Body of pancreas (tissue), 4 donors: ENCODE results near the gene ZEB2. TPM values are rescaled to one million over a fixed set of nuclear protein-coding genes. Genes with fewer than 3 reads are reported as not detected.

Experiments
- ATAC-seq: fragments of 150-250 bp; one replicate; pipeline ENCODE4 v1.9.1; 2016
- DNase-seq, 4 donors: peaks; one replicate each; pipeline ENCODE4 v3.0.0-alpha.2; 2019
- H3K27ac ChIP-seq, 4 donors: fragments of 200-600 bp; sonication (generic); 1 replicate in 3 of 4; 2 replicates in 1 of 4; pipeline versions ENCODE4 v1.5.1 to v1.6.1; 2016 to 2019; ENCODE audit warnings: mild to moderate bottlenecking in 1 of 4, mixed read lengths in 1 of 4, moderate library complexity in 1 of 4
- H3K27me3 ChIP-seq, 2 donors: fragments of 200-600 bp; sonication (generic); one replicate each; pipeline ENCODE4 v1.6.0; 2016; ENCODE audit warnings: mild to moderate bottlenecking in 1 of 2
- H3K36me3 ChIP-seq, 2 donors: fragments of 200-600 bp; sonication (generic); replicated peaks in 1 of 2; 2 replicates each; pipeline ENCODE4 v1.5.1; 2016; ENCODE audit warnings: low read depth in 2 of 2; ENCODE audit not compliant: insufficient read depth in 1 of 2
- H3K4me1 ChIP-seq: fragments of 200-600 bp; sonication (generic); one replicate; pipeline ENCODE4 v1.6.0; 2016
- H3K4me3 ChIP-seq, 2 donors: fragments of 200-600 bp; sonication (generic); 1 replicate in 1 of 2; 2 replicates in 1 of 2; pipeline ENCODE4 v1.5.1; 2016 to 2019
- H3K9me3 ChIP-seq, 3 donors: fragments of 200-600 bp; sonication (generic); 1 replicate in 2 of 3; 2 replicates in 1 of 3; pipeline ENCODE4 v1.5.1; 2016
- POLR2A ChIP-seq, 3 donors: fragments of 450-650 bp; IDR thresholded peaks; one replicate each; pipeline ENCODE4 v1.6.1; 2016; ENCODE audit warnings: antibody characterized with exemption in 3 of 3, mild to moderate bottlenecking in 2 of 3
- WGBS, 2 donors: methylation state at CpG; one replicate each; pipeline ENCODE4 v1.1.5; 2017; 5-methylcytosine and 5-hydroxymethylcytosine counted together
- intact Hi-C: fragments of 100-400 bp; cut with DNase I; formaldehyde crosslinking; loops from one replicate; pipeline ENCODE4 v1.15.1; 2023
- total RNA-seq, 2 donors: library from RNA; depleted of rRNA; stranded (reverse); fragments of >200 nt; gene quantifications; one replicate each; pipeline ENCODE4 v1.1.0, GENCODE V29; 2016
- TF ChIP-seq, protein P1 (sequence below), 7 experiments: fragments of 450-650 bp in 4 of 7; fragments of 200-600 bp in 3 of 7; sonication (generic) in 3 of 7; IDR thresholded peaks; one replicate each; pipeline ENCODE4 v1.5.1; 2016 to 2019; ENCODE audit warnings: antibody characterized with exemption in 7 of 7

ZEB2 gene
- total RNA-seq, 2 donors from 2014 or later: 18.5 to 24.6 TPM

DNA sequence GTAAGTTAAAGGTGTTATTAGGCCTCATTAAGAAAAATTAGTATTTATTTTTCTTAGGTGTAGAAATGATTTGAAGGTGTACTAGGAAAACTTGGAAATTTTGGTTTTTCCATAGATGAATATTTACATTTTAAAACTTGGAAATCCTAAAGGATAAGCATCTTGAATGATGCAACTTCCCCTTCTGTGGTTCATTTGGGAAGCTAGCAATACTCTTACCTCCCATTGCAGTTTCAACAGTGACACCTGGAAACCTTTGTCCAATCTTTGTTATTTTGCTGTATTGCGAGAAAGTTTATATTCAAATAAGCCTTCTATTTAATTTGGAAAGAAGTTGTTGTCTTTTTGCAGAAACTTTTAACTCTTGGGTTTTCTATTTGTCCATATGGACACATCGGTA lies 68.5 kb downstream of the ZEB2 start:
- DNase-seq (no peak), ATAC-seq (no peak)
- Histone ChIP-seq H3K4me1 (no peaks in the 10 kb centered on the region), H3K27ac (no peak overlapping the region), H3K36me3 (no peaks in the 10 kb centered on the region), H3K27me3 (no peaks in the 10 kb centered on the region), H3K4me3 (no peak overlapping the region), H3K9me3 (no peaks in the 10 kb centered on the region)
- intact Hi-C loops: no loop called here
- WGBS, 2 donors: 92 to 93% methylated on average over 2 of the region's 2 CpGs
- no peak for TF ChIP-seq POLR2A (IDR thresholded peaks at IDR 0.05)
- TF ChIP-seq, protein P1, sequence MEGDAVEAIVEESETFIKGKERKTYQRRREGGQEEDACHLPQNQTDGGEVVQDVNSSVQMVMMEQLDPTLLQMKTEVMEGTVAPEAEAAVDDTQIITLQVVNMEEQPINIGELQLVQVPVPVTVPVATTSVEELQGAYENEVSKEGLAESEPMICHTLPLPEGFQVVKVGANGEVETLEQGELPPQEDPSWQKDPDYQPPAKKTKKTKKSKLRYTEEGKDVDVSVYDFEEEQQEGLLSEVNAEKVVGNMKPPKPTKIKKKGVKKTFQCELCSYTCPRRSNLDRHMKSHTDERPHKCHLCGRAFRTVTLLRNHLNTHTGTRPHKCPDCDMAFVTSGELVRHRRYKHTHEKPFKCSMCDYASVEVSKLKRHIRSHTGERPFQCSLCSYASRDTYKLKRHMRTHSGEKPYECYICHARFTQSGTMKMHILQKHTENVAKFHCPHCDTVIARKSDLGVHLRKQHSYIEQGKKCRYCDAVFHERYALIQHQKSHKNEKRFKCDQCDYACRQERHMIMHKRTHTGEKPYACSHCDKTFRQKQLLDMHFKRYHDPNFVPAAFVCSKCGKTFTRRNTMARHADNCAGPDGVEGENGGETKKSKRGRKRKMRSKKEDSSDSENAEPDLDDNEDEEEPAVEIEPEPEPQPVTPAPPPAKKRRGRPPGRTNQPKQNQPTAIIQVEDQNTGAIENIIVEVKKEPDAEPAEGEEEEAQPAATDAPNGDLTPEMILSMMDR (IDR thresholded peaks at IDR 0.05): no peak

DNA sequence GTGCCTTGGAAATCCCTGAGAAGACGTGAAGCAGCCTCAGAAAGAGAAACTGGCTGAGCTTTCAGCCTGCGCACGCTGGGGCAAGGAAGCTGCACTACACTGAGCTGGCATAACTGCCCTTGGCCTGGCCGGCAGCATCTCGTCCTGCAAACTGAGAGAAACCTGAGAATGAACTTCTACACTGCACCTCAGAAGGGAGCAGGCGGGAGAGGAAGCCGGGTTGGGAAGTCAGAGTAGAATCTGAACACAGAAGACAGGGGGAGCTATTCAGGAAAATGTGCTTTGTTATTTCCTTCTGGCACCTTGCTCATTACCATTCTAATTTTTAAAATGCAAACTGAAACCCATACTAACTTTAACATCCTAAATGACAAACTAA lies 70.9 kb downstream of the ZEB2 start:
- Histone ChIP-seq H3K4me3 (no peak overlapping the region), H3K27me3 (no peaks in the 10 kb centered on the region), H3K36me3 (no peaks in the 10 kb centered on the region), H3K4me1 (no peaks in the 10 kb centered on the region), H3K27ac (no peak overlapping the region), H3K9me3 (no peaks in the 10 kb centered on the region)
- ATAC-seq (no peak), DNase-seq (no peak)
- intact Hi-C loops: no loop called here
- TF ChIP-seq POLR2A (IDR thresholded peaks at IDR 0.05): no peak
- TF ChIP-seq, protein P1 (IDR thresholded peaks at IDR 0.05): peak in 1 of 7 experiments; percentile 8
- 57 to 73% methylated on average over 7 of the region's 7 CpGs for WGBS, 2 donors

DNA sequence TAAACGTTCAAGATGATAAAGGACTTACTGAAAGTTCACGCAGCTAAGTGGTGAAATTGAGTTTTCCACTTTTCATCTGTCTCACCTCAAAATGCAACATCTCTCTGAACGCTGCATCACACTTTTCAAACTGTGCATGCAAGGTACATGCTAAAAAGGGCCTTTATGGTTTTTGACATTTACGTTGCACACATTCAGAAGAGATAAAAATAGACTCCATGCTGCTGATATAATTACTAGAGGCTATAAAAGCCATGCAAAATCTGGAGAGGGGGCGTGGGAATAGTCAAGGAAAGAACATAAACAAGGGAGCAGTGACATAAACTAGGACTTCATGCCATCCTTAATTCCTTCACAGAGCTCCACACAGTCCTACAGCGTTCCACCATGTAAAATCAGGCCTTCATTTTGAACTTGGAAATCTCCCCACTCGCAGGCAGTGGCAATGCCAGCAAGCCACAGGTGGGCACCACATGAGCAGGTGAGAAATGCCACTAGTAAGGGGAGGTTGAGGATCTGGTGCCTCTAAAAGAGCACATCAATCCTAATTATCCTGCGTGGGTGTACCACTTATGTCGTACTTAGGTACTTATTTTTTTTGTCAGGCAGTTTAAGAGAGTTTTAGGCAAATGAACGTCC lies 71.4 kb downstream of the ZEB2 start:
- no peak for TF ChIP-seq POLR2A (IDR thresholded peaks at IDR 0.05)
- TF ChIP-seq, protein P1 (IDR thresholded peaks at IDR 0.05): no peak
- Histone ChIP-seq H3K9me3 (no peaks in the 10 kb centered on the region), H3K4me3 (no peak overlapping the region), H3K27me3 (no peaks in the 10 kb centered on the region), H3K27ac (no peak overlapping the region), H3K4me1 (no peaks in the 10 kb centered on the region), H3K36me3 (no peaks in the 10 kb centered on the region)
- no peak for DNase-seq
- WGBS, 2 donors: 65 to 76% methylated on average over 10 of the region's 10 CpGs
- ATAC-seq: no peak
- intact Hi-C loops: no loop called here

- WGBS, 2 donors: 84 to 88% methylated on average over 4 of the region's 4 CpGs
- intact Hi-C loops: no loop called here
- Histone ChIP-seq H3K36me3 (no peaks in the 10 kb centered on the region), H3K27ac (no peak overlapping the region), H3K4me1 (no peaks in the 10 kb centered on the region), H3K27me3 (no peaks in the 10 kb centered on the region), H3K4me3 (no peak overlapping the region), H3K9me3 (no peaks in the 10 kb centered on the region)
- DNase-seq: no peak
- TF ChIP-seq, protein P1 (IDR thresholded peaks at IDR 0.05): no peak
- TF ChIP-seq POLR2A (IDR thresholded peaks at IDR 0.05): no peak
- ATAC-seq: no peak
Measured at GRCh38 chr2:144447535-144447934, 72.4 kb downstream of the ZEB2 start.

DNA sequence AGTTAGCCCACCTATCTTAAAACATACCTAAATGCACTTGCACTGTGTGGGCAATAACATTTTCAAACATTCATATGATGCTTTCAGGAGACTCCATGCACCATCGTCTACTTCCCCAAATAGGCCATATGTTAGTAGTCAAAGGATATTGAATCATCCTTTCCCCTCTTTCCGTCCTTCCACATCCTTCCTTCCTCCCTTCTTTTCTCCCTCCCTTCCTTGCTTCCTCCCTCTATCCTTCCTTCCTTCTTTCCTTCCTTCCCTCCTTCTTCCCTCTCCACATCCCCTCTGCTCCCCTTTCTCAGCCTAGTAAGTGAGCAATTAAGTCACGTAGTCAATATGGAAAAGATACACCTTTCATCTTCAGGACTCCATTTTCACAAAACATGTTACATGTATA lies 73.8 kb downstream of the ZEB2 start:
- DNase-seq (no peak), ATAC-seq (no peak)
- WGBS, 2 donors: 65 to 85% methylated on average over 3 of the region's 3 CpGs
- Histone ChIP-seq H3K27ac (no peak overlapping the region), H3K4me3 (no peak overlapping the region), H3K36me3 (no peaks in the 10 kb centered on the region), H3K4me1 (no peaks in the 10 kb centered on the region), H3K27me3 (no peaks in the 10 kb centered on the region), H3K9me3 (no peaks in the 10 kb centered on the region)
- intact Hi-C loops: no loop called here
- no peak for TF ChIP-seq POLR2A (IDR thresholded peaks at IDR 0.05)
- TF ChIP-seq, protein P1 (IDR thresholded peaks at IDR 0.05): no peak
